Raji (cell line): ENCODE data around the gene CCDC187.

Experiments used
- POLR2A ChIP-seq: IDR thresholded peaks from 2 replicates; pipeline ENCODE4 v1.6.1; 2011; ENCODE audit warnings: low read depth, low read length, control low read depth; ENCODE audit not compliant: insufficient read depth

The CCDC187 gene

DNA sequence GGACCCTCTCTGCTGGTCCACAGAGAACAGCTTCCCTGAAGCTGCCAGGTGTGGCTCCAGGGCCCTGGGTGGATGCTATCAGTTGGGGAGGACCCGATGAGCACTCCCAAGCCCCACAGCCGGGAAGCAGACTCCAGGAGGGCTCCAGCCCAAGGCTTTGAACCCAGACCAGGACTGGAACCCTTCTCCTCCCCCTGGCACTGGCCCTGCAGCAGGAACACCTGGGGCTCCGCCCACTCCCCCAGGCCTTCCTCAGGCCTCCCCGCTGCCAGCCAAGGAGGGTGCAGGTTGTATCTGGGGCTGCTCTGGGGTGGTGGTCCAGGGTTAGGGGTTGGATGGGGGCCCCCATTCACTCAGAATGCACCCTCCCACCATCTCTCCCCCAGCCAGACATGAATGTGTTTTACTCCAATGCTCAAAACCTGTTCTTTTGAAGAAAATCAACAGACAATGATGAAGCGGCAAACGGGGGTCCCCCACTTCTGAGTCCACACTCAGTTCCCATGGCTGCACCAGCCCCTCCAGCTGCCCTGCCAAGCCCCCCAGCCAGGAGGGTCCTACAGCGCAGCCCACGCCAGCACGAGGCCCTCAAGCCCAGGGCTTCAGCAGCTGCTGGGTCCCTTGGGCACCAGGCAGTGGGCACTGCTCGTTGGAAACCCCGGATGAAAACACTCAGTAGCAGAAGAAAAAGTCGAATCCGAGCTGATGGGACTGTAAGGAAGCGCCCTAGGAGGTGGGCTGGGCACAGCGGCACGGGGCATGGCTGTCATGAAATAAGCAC, 23.2 kb downstream of the CCDC187 start:
- TF ChIP-seq POLR2A, result no peak

DNA sequence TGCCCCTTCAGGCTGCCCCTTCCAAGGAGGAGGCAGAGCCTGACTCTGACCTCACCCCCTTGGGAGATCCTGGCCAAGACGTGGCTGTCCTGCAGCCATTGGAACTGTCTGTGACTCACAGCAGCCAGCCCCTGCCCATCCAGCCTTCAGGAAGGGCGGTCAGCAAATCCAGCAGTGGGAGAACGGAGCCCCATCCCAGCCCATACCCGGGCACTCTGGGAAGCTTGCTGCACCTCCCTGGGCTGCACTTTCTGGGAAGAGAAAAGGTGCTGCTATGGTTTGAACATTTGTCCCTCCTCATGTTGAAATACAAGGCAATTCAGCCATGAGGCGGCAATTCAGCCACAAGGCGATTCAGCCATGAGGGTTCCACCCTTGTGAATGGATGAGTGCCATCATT, 24.4 kb downstream of the CCDC187 start:
- no peak for TF ChIP-seq POLR2A

DNA sequence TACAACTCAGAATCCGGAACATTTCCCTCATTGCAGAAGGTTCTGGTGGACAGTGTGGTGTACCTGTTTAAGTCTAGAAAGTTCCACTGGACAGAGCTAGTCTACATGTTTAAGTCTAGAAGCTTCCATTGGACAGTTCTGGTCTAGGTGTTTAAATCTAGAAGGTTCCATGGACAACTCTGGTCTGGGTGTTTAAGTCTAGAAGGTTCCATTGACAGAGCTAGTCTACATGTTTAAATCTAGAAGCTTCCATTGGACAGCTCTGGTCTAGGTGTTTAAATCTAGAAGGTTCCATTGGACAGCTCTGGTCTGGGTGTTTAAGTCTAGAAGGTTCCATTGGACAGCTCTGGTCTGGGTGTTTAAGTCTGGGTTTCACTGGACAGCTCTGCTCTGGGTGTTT, 25.0 kb downstream of the CCDC187 start:
- no peak for TF ChIP-seq POLR2A

DNA sequence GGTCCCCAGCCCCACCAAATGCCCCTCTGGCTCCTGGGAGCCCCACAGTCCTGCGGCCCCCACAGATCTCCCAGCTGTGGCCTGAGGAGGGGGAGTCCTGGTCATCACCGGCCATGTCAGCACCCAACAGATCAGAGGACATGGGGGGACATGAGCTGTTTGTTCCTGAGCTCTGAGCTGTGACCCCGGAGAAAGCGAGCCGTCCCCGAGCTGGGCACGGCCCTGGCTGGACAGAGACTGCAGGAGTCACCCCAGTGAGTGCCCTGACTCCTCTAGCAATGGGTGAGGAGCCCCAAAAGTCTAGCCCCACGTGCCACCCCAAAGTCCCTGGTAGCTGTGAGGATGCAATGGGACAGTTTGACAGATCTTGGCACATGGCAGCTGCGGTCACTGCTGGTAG, 25.7 kb downstream of the CCDC187 start:
- TF ChIP-seq POLR2A, result no peak

DNA sequence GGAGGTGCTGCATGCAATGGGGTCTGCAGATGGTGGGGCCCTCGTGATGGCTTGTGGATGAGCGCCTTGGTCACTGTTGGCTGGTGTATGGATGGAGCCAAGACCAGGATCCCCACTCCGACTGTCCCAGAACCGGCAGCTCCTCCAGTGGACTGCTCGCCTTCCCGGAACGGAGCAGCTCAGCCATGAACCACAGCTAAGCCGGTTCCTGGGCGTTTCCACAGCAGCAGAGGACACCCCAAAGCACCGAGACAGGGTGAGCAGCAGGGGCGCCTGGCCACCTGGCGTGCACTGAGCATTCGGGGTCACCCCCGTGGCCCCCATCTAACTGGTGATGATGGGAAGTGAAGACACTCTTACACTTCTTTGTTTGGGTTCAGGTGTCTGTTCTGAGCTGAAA, 26.1 kb downstream of the CCDC187 start:
- TF ChIP-seq POLR2A, result no peak

DNA sequence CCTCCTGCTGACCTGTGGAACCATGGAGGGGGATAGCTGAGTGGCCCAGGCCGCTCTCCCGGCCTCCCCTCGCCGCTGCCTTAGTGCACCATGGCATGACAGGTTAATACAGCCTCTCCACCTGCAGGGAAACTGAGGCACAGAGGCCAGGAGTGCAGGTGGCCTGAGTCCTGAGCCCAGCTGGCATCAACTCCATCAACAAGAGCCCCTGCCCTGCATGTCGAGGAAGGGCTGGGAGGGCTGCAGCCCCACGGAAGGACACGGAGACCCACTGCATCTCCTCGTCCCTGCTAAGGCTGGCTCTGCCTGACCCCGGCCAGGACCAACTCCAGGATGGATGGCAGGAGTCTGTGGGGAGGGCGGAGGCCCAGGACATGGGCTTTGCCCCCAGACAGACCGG, 27.2 kb downstream of the CCDC187 start:
- no peak for TF ChIP-seq POLR2A

DNA sequence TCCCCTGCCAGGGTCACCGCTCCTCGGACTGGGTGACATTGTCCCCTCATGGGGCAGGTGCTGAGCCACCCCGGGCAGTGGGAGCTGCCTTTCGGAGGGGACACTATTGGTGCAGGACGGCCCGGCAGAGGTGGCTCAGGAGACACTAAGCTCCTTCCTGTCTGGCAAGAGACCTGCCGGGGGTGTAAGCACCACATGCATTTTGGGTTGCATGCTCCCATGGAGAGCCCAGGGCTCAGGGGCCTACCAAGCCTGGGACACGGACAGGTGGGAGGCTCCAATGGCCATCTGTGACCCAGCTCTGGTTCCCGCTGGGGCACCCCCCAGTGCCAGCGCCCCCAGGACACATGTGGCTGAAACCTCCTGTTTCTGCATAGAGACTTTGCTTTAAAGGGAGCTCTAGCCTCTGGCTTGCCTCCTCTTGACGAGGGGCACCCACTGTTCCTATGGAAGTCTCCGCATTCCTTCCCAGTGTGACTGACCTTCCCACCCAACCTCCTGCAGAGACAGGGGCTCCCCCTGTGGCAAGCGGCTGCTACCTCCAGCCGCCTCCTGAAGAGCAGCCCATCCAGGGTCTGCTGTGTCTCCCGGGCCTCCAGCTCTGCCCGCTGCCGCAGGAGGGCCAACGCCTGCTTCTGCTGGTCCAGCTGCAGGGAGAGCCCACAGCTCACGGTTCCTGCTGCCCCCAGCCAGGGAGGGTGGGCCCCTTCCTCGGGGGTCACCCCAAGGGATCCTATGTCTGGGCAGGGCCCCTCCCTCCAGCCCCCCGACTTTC, 28.1 kb downstream of the CCDC187 start:
- no peak for TF ChIP-seq POLR2A

DNA sequence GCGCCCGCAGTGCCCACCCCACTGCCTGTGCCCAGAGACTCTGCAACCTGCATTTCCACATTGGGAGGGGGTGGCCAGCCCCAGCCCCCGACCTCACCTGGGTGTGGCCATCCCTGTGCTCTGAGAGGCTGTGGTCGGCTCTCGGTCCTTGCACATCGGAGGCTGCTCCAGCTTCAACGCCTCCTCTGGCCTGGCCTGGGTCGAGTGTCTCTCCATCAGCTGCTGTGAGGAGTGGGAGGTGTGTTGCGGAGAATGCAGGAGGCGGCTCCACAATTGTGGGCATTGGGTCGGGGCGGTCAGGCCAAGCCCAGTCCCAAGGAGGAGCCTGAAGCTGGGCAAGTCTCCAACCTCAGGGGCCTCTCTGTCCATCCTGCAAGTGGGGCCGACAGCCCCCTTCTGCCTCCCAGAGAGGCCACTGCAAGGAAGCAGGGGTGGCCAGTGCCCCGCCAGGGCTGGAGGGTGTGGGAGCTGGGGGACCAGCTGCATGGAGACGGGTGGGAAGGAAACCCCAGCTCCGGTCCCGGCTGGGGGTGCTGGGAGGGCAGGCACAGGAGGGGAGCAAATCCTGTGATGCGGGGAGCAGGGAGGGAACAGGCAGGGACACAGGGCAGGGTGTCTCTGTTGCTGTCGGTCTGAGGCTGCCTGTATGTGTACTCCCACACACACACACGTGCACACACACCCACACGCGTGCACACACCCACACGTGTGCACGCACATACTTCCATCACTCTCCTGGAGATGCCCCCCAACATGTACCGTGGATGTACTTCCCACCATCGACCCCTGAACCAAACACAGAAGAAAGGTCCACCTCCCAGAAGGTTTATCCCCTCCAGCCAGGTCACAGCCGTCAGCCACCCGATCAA, 28.9 kb downstream of the CCDC187 start:
- no peak for TF ChIP-seq POLR2A

DNA sequence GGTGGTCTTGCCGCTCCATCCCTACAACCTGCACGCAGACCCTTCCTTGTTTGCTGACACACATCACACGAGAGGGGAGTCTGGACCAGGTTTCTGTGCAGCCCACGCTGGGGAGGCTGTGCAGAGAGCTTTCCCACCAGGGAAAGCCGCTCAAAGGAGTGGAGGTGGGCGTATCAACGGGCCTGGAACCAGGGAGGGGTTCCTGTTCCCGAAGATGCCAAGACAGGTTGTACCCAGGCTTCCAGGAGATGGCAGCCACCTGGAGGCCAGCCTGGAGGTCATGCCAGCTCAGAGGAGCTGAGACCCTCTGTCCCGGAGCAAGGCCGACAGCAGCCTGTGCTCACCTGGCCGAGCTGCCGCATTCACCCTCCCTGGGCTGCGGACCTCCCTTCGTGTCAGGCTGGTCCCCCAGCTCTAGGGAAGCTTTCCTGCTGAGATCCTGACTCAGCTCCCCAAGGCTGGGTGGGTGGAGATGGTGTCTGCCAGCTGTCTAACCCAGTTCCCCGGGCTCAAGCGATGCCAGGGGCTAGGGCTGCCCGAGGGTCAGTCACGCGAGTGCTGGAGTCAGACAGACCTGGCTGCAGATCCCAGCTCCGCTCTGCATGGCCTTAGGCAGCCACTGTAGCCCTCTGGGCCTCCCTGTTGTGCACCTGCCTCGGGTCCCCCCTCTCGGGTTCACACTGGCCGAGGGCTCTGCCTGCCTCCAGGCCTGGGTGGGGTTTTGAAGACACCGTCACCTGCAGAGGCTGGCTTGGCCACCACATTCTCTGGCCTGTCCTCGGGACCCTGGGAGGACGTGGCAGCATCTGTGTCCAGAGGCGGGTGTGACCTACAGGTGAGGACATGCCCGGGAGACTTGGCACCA, 29.7 kb downstream of the CCDC187 start:
- no peak for TF ChIP-seq POLR2A

DNA sequence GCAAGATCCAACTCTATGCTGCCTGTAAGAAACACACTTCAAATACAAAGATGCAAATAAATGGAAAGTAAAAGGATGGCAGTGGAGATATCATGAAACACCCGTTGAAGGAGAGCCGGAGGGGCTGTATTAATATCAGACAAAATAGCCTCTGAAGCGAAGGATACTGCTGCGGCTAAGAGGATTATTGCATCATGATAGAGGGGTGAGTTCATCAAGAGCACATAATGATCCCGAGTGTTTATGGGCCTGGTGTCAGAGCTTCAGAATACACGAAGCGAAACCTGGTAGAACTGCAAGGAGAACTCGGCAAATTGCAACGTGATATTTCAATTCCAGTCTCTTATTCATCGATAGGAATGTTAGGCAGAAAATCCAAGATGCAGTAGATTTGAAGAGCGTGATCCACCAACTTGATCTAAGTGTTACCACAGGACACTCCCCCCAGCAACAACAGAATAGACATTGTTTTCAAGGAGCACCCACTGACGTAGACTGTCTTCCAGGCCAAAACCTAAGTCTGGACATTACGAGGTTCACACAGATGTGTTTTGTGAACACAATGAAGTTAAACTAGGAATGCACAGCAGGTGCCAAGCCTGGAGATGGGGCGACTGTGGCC, 30.5 kb downstream of the CCDC187 start:
- no peak for TF ChIP-seq POLR2A

DNA sequence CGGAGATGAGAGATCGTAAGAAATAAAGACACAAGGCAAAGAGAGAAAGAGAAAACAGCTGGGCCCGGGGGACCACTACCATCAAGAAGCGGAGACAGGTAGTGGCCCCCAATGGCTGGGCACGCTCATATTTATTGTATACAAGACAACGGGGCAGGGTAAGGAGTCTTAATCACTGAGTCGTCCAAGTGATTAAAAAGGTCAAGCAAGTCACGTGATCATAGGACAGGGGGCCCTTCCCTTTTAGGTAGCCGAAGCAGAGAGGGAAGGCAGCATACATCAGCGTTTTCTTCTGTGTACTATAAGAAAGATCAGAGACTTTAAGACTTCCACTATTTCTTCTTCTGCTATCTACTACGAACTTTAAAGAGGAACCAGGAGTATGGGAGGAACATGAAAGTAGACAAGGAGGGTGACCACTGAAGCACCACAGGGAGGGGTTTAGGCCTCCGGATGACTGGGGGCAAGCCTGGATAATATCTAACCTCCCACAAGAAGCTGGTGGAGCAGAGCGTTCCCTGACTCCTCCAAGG, 33.7 kb downstream of the CCDC187 start:
- TF ChIP-seq POLR2A, result no peak

DNA sequence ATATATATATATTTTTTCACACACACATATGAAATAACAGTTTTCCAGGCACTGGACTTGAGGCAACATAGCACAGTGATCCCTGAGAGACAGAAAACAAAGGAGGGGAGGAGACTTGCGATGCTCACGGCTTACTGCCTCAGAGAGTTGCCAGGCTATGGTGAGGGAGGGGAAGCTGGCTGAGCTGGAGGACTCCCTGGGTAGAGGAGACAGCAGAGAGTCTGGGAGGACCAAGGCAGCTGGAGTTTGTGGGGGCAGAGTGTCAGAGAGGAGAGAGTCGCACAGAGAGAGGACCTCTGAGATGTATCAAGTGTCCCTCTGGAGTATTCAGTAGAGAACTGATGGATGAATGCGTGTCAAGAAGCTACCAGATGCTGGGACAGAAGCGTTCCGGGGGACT, 35.2 kb downstream of the CCDC187 start:
- TF ChIP-seq POLR2A, result no peak

DNA sequence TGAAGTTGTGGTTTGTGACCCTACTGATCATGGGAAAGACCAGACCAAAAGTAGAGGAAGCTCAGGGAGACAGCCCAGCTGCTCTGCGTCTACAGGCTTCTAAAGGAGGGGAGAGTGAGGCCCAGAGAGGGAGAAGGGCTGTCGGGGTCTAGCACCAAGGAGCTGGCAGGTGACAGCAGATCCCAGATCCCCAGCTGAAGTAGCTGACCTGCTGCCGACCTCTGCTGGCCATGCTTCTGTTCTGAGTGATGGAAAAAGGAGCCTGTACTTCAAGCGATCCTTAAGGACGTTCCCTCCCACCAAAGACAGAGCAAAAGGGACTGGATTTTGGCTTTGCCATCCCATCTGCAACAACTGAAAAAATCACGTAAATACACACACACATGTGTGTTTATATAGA, 35.6 kb downstream of the CCDC187 start:
- no peak for TF ChIP-seq POLR2A
